Measurements from ENCODE around the gene PTP4A2. TPM values are rescaled to one million over a fixed set of nuclear protein-coding genes. Genes with fewer than 3 reads are reported as not detected.

PTP4A2 gene
- total and polyA plus RNA-seq, 2 donors (not counting 1 experiment from before 2014, with no cell fraction given) = 78.2 to 193 TPM

DNA sequence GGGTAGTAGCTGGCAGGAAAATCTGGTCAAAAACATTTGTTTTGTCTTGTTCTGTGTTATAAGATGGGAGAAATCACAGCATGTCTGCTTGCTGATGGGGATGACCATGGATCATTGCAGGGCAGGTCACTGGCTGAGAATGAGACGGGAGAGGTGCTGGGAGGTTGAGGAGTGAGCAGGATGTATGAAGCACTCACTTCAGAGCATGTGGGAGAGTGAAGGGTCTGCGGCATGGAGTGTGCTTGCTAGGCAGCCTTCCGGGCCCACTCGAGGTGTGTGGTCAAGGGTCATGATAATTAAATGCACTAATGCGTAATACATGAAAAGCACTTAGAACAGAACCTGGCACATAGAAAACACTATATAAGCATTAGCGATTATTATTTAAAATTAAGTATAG lies 80.3 kb downstream of the PTP4A2 start:
- Histone ChIP-seq H3K9me3 (ENCODE audit: control extremely low read depth in 1 of 3, control insufficient read depth in 2 of 3, insufficient read depth in 1 of 3, low read length in 2 of 3) (no peaks in the 10 kb centered on the region), H3K79me2 (ENCODE audit: control insufficient read depth, insufficient read depth, low read length) (no peaks in the 10 kb centered on the region), H3K36me3 (replicated peaks in 1 of 2; ENCODE audit: control extremely low read depth in 1 of 2, control insufficient read depth in 1 of 2, extremely low read depth in 1 of 2, insufficient read depth in 2 of 2, low read length in 1 of 2) (no peaks in the 10 kb centered on the region), H2AFZ (ENCODE audit: insufficient read depth, low read depth, low read length, poor library complexity, severe bottlenecking) (no peak overlapping the region), H3K27me3 (replicated peaks in 1 of 4; ENCODE audit: control extremely low read depth in 1 of 4, control insufficient read depth in 3 of 4, insufficient read depth in 4 of 4, low read length in 3 of 4) (no peaks in the 10 kb centered on the region), H3K4me1 (ENCODE audit: control insufficient read depth in 2 of 2, insufficient read depth in 2 of 2, low read length in 2 of 2) (no peaks in the 10 kb centered on the region), H3K4me3 (ENCODE audit: control extremely low read depth in 1 of 5, extremely low read depth in 1 of 5, insufficient read depth in 1 of 5, low read depth in 2 of 5, low read length in 4 of 5) (no peak overlapping the region), H4K20me1 (ENCODE audit: control insufficient read depth, insufficient read depth, low read length, poor library complexity, severe bottlenecking) (no peaks in the 10 kb centered on the region), H3K27ac (ENCODE audit: low read length in 2 of 2) (no peak overlapping the region), H3K4me2 (replicated peaks; ENCODE audit: low read depth, low read length, poor library complexity, severe bottlenecking) (no peak overlapping the region), H3K9ac (ENCODE audit: low read length) (no peak overlapping the region)
- Mint-ChIP-seq H3K4me3 (no peak overlapping the region), H3K4me1 (peaks cover 3% of the 10 kb centered on the region), H3K27me3 (no peaks in the 10 kb centered on the region), H3K27ac (no peak overlapping the region), H3K9me3 (ENCODE audit: insufficient read depth) (no peaks in the 10 kb centered on the region)
- ChIA-PET POLR2A (no interaction called here), CTCF (no interaction called here)
- 100% methylated on average over 1 of the region's 6 CpGs for WGBS (ENCODE audit: insufficient coverage)
- TF ChIP-seq, protein P1, sequence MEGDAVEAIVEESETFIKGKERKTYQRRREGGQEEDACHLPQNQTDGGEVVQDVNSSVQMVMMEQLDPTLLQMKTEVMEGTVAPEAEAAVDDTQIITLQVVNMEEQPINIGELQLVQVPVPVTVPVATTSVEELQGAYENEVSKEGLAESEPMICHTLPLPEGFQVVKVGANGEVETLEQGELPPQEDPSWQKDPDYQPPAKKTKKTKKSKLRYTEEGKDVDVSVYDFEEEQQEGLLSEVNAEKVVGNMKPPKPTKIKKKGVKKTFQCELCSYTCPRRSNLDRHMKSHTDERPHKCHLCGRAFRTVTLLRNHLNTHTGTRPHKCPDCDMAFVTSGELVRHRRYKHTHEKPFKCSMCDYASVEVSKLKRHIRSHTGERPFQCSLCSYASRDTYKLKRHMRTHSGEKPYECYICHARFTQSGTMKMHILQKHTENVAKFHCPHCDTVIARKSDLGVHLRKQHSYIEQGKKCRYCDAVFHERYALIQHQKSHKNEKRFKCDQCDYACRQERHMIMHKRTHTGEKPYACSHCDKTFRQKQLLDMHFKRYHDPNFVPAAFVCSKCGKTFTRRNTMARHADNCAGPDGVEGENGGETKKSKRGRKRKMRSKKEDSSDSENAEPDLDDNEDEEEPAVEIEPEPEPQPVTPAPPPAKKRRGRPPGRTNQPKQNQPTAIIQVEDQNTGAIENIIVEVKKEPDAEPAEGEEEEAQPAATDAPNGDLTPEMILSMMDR (IDR thresholded peaks at IDR 0.05) = no peak
- TF ChIP-seq EZH2 (IDR thresholded peaks at IDR 0.05; ENCODE audit: borderline replicate concordance, insufficient read depth, low read depth, low read length, poor library complexity, severe bottlenecking) = no peak
- no peak for ATAC-seq (ENCODE audit: low read depth)
- DNase-seq = no peak
- intact Hi-C loops (cut with micrococcal nuclease) = no loop called here

Other genes with a start within 250 kb of the PTP4A2 start
- gene COL16A1, start 234.4 kb downstream of the PTP4A2 start, total RNA-seq = not detected in 2 replicates
- 0.07 TPM in 1 of 2 replicates, not detected in the other for gene COL16A1, start 234.4 kb downstream of the PTP4A2 start, polyA plus RNA-seq
- gene ADGRB2, start 174.0 kb downstream of the PTP4A2 start, total RNA-seq = 1.6 and 1.9 TPM in 2 replicates
- 1.0 and 2.7 TPM in 2 replicates for gene ADGRB2, start 174.0 kb downstream of the PTP4A2 start, polyA plus RNA-seq
- gene SPOCD1, start 122.3 kb downstream of the PTP4A2 start, total RNA-seq = not detected in 2 replicates
- gene SPOCD1, start 122.3 kb downstream of the PTP4A2 start, polyA plus RNA-seq = 0.25 TPM in 1 of 2 replicates, not detected in the other
- 99.0 and 101 TPM in 2 replicates for gene KHDRBS1, start 75.5 kb upstream of the PTP4A2 start, total RNA-seq
- 35.7 and 50.3 TPM in 2 replicates for gene KHDRBS1, start 75.5 kb upstream of the PTP4A2 start, polyA plus RNA-seq
- 28.8 and 30.9 TPM in 2 replicates for gene TMEM39B, start 134.6 kb upstream of the PTP4A2 start, total RNA-seq
- 31.0 and 32.3 TPM in 2 replicates for gene TMEM39B, start 134.6 kb upstream of the PTP4A2 start, polyA plus RNA-seq
- gene KPNA6, start 169.7 kb upstream of the PTP4A2 start, total RNA-seq = 49.9 and 54.8 TPM in 2 replicates
- gene KPNA6, start 169.7 kb upstream of the PTP4A2 start, polyA plus RNA-seq = 14.0 and 14.6 TPM in 2 replicates
- gene TXLNA, start 241.3 kb upstream of the PTP4A2 start, total RNA-seq = 38.3 and 38.4 TPM in 2 replicates
- 16.9 and 23.0 TPM in 2 replicates for gene TXLNA, start 241.3 kb upstream of the PTP4A2 start, polyA plus RNA-seq